SK-N-SH (cell line): ENCODE results near the gene CXCL3. TPM values are rescaled to one million over a fixed set of nuclear protein-coding genes. Genes with fewer than 3 reads are reported as not detected.

ENCODE experiments used
- CTCF ChIA-PET: fragments of 300-600, 350-600 bp; formaldehyde crosslinking; extraction: SDS; loops from one replicate; lab custom pipeline; 2021; lab: Yijun Ruan, JAX
- POLR2A ChIA-PET: fragments of 350-600 bp; sonication (Branson Sonifier 250); formaldehyde crosslinking; extraction: SDS; loops from one replicate; lab custom pipeline; 2020; ENCODE audit warnings: antibody characterized with exemption, inconsistent platforms; lab: Yijun Ruan, JAX
- DNase-seq: peaks from one replicate; pipeline ENCODE4 v3.0.0; 2012
- H2AFZ ChIP-seq: fragments of 200-600 bp; sonication (generic); 2 replicates; pipeline ENCODE4 v1.8.1; 2016; ENCODE audit warnings: antibody characterized with exemption, mild to moderate bottlenecking, low read depth
- H3F3A ChIP-seq: fragments of 200-600 bp; sonication (generic); replicated peaks from 2 replicates; pipeline ENCODE3; 2016; ENCODE audit warnings: antibody characterized with exemption, mild to moderate bottlenecking; ENCODE audit not compliant: insufficient read depth
- H3K27ac ChIP-seq, 2 experiments: fragments of 200-500 bp in 1 of 2; fragments of 200-600 bp in 1 of 2; sonication (Bioruptor generic) in 1 of 2; sonication (generic), shearing (Covaris generic) in 1 of 2; 2 replicates each; pipeline versions ENCODE4 v1.5.1 to v1.6.1; 2014 to 2016; ENCODE audit warnings: low read depth in 2 of 2, inconsistent platforms in 1 of 2, low read length in 1 of 2, mild to moderate bottlenecking in 1 of 2, mixed read lengths in 1 of 2
- H3K27me3 ChIP-seq: fragments of 200-600 bp; sonication (generic), shearing (Covaris generic); 2 replicates; pipeline ENCODE4 v1.6.1; 2016; ENCODE audit warnings: mixed run types; ENCODE audit not compliant: insufficient read depth
- H3K36me3 ChIP-seq, 2 experiments: fragments of 200-500 bp in 1 of 2; fragments of 200-600 bp in 1 of 2; sonication (Bioruptor generic) in 1 of 2; sonication (generic) in 1 of 2; replicated peaks in 1 of 2; 2 replicates each; pipeline versions ENCODE3 to v1.5.1; 2014 to 2016; ENCODE audit warnings: low read length in 1 of 2, mild to moderate bottlenecking in 1 of 2; ENCODE audit not compliant: insufficient read depth in 2 of 2, control insufficient read depth in 1 of 2
- H3K4me1 ChIP-seq, 2 experiments: fragments of 200-500 bp in 1 of 2; fragments of 200-600 bp in 1 of 2; sonication (Bioruptor generic) in 1 of 2; sonication (generic), shearing (Covaris generic) in 1 of 2; 2 replicates each; pipeline versions ENCODE4 v1.5.1 to v1.6.1; 2014 to 2016; ENCODE audit warnings: low read depth in 1 of 2, low read length in 1 of 2, mixed run types in 1 of 2; ENCODE audit not compliant: insufficient read depth in 2 of 2, control insufficient read depth in 1 of 2
- H3K4me2 ChIP-seq: fragments of 200-600 bp; sonication (generic), shearing (Covaris generic); 2 replicates; pipeline ENCODE4 v1.6.1; 2017; ENCODE audit warnings: mixed run types
- H3K4me3 ChIP-seq, 2 experiments: fragments of 200-500 bp in 1 of 2; fragments of 200-600 bp in 1 of 2; sonication (Bioruptor generic) in 1 of 2; sonication (generic), shearing (Covaris generic) in 1 of 2; 2 replicates each; pipeline versions ENCODE4 v1.5.1 to v1.8.1; 2014 to 2016; ENCODE audit warnings: low read depth in 2 of 2, inconsistent platforms in 1 of 2, low read length in 1 of 2, mild to moderate bottlenecking in 1 of 2, mixed read lengths in 1 of 2, moderate library complexity in 1 of 2
- H3K79me2 ChIP-seq: fragments of 200-600 bp; sonication (generic); 2 replicates; pipeline ENCODE4 v1.8.1; 2017; ENCODE audit warnings: mild to moderate bottlenecking; ENCODE audit not compliant: insufficient read depth
- H3K9ac ChIP-seq: fragments of 200-600 bp; sonication (generic); 2 replicates; pipeline ENCODE4 v1.6.1; 2017; ENCODE audit warnings: mixed run types
- H3K9me2 ChIP-seq: fragments of 200-600 bp; sonication (generic); 2 replicates; pipeline ENCODE4 v1.6.1; 2017; ENCODE audit warnings: mixed run types
- H3K9me3 ChIP-seq: fragments of 200-600 bp; sonication (generic); 2 replicates; pipeline ENCODE4 v1.6.1; 2017; ENCODE audit warnings: mixed run types, mild to moderate bottlenecking, moderate library complexity
- H4K20me1 ChIP-seq: fragments of 200-600 bp; sonication (generic); 2 replicates; pipeline ENCODE4 v1.6.1; 2017; ENCODE audit warnings: mild to moderate bottlenecking, mixed run types; ENCODE audit not compliant: insufficient read depth
- CHD2 ChIP-seq: fragments of 150-350 bp; IDR thresholded peaks from 2 replicates; pipeline ENCODE4 v1.6.1; 2018; ENCODE audit warnings: low read length; ENCODE audit not compliant: partially characterized antibody
- CTCF ChIP-seq: fragments of 200-600 bp; sonication (generic); IDR thresholded peaks from 2 replicates; pipeline ENCODE4 v1.6.1; 2017; ENCODE audit warnings: antibody characterized with exemption, mild to moderate bottlenecking, moderate library complexity
- ELF1 ChIP-seq: IDR thresholded peaks from 2 replicates; pipeline ENCODE4 v1.4.0; 2012
- EZH2phosphoT487 ChIP-seq: fragments of 200-600 bp; sonication (generic); IDR thresholded peaks from 2 replicates; pipeline ENCODE4 v1.6.1; 2017; ENCODE audit warnings: low read depth, mixed run types, mild to moderate bottlenecking, antibody characterized with exemption, moderate library complexity, borderline replicate concordance
- FOXJ3 ChIP-seq: sonication (generic); formaldehyde crosslinking; IDR thresholded peaks from 2 replicates; pipeline ENCODE4 v1.5.1; 2020; ENCODE audit warnings: mild to moderate bottlenecking, missing genetic modification reagents
- GABPA ChIP-seq: IDR thresholded peaks from 2 replicates; pipeline ENCODE4 v1.4.0; 2012; ENCODE audit warnings: low read depth, mild to moderate bottlenecking
- MAX ChIP-seq: IDR thresholded peaks from 2 replicates; pipeline ENCODE4 v1.4.0; 2012; ENCODE audit warnings: low read depth
- POLR2AphosphoS5 ChIP-seq: IDR thresholded peaks from 2 replicates; pipeline ENCODE4 v1.6.1; 2012; ENCODE audit warnings: low read depth, low read length
- SMC3 ChIP-seq: IDR thresholded peaks from 2 replicates; pipeline ENCODE4 v1.6.1; 2012; ENCODE audit warnings: low read depth, low read length, improper control_type of control experiment
- TEAD4 ChIP-seq: IDR thresholded peaks from 2 replicates; pipeline ENCODE4 v1.4.0; 2012; ENCODE audit warnings: mild to moderate bottlenecking, borderline replicate concordance; ENCODE audit not compliant: insufficient read depth
- USF1 ChIP-seq: IDR thresholded peaks from 2 replicates; pipeline ENCODE4 v1.4.0; 2012; ENCODE audit warnings: low read depth, borderline replicate concordance
- YY1 ChIP-seq: IDR thresholded peaks from 2 replicates; pipeline ENCODE4 v1.4.0; 2012; ENCODE audit warnings: low read depth, mild to moderate bottlenecking
- WGBS: methylation state at CpG from one replicate; pipeline ENCODE4 v1.1.6; 2017; ENCODE audit warnings: low lambda C conversion rate; 5-methylcytosine and 5-hydroxymethylcytosine counted together
- polyA plus RNA-seq, 3 experiments: library from polyadenylated mRNA; depleted of rRNA; stranded (reverse); fragments of >200 nt; gene quantifications; 2 replicates each; pipeline ENCODE4 v1.2.3, GENCODE V29; 2012

The CXCL3 gene
- polyA plus RNA-seq, 1 of the 3 experiments (the other 2 are of a cell fraction) = 0.31 TPM

- Histone ChIP-seq H2AFZ (no peak overlapping the region), H3K79me2 (no peaks in the 10 kb centered on the region)
- no peak for TF ChIP-seq YY1
- TF ChIP-seq CHD2 = no peak
- TF ChIP-seq FOXJ3 (CRISPR knock-in tag) = no peak
- no peak for TF ChIP-seq SMC3
- TF ChIP-seq EZH2phosphoT487 = no peak
- TF ChIP-seq ELF1 = no peak
- TF ChIP-seq POLR2AphosphoS5 = no peak
- no peak for TF ChIP-seq USF1
- no peak for TF ChIP-seq MAX
- TF ChIP-seq, all 33 proteins: peak for 0
- H4K20me1 ChIP-seq = no peaks in the 10 kb centered on the region
- no peaks in the 10 kb centered on the region for H3K36me3 ChIP-seq
- ChIA-PET POLR2A (no interaction called here), CTCF (no interaction called here)
- no peak overlapping the region for H3K27ac ChIP-seq
- H3K9me2 ChIP-seq = no peaks in the 10 kb centered on the region
- H3F3A ChIP-seq = no peaks in the 10 kb centered on the region
- H3K4me3 ChIP-seq = no peak overlapping the region
- H3K9ac ChIP-seq = no peak overlapping the region
- peaks cover 7% of the 10 kb centered on the region; the same call in 1 of the 2 replicates for H3K27me3 ChIP-seq
- no peak overlapping the region for H3K4me2 ChIP-seq
- DNase-seq = no peak
- H3K9me3 ChIP-seq = no peaks in the 10 kb centered on the region
- no peaks in the 10 kb centered on the region for H3K4me1 ChIP-seq
These were observed 20.4 kb downstream of the CXCL3 start for GRCh38 chr4:74018116-74018515.

- no peaks in the 10 kb centered on the region for H3K9me2 ChIP-seq
- no peaks in the 10 kb centered on the region for H3K27me3 ChIP-seq
- H3K79me2 ChIP-seq = no peaks in the 10 kb centered on the region
- H3K36me3 ChIP-seq = no peaks in the 10 kb centered on the region
- no peak overlapping the region for H3K4me3 ChIP-seq
- H3K9me3 ChIP-seq = no peaks in the 10 kb centered on the region
- no peaks in the 10 kb centered on the region for H3K4me1 ChIP-seq
- WGBS = 0% methylated on average over 1 of the region's 1 CpG
- DNase-seq = no peak
- TF ChIP-seq EZH2phosphoT487 (no peak), CHD2 (no peak), TEAD4 (no peak), GABPA (no peak)
- TF ChIP-seq, all 33 proteins: peak for 0
- no peak overlapping the region for H3K27ac ChIP-seq
- no peak overlapping the region for H3K9ac ChIP-seq
- ChIA-PET POLR2A (no interaction called here), CTCF (no interaction called here)
- H3F3A ChIP-seq = no peaks in the 10 kb centered on the region
- H4K20me1 ChIP-seq = no peaks in the 10 kb centered on the region
- no peak overlapping the region for H3K4me2 ChIP-seq
- H2AFZ ChIP-seq = no peak overlapping the region
These were observed 22.4 kb downstream of the CXCL3 start for GRCh38 chr4:74016068-74016467.

- Histone ChIP-seq H3K9me2 (no peaks in the 10 kb centered on the region), H4K20me1 (no peaks in the 10 kb centered on the region), H3K9ac (no peak overlapping the region), H3K9me3 (no peaks in the 10 kb centered on the region), H3K4me3 (no peak overlapping the region), H3F3A (no peaks in the 10 kb centered on the region)
- 7% methylated on average over 3 of the region's 3 CpGs for WGBS
- CTCF ChIA-PET = interaction anchor here (0.7 kb wide), 1 partner anchor 26 kb away, joined by 4 read pairs; no protein-coding TSS in a partner anchor
- TF ChIP-seq SMC3 (no peak), CTCF (no peak)
- TF ChIP-seq, all 33 proteins: peak for 0
- Histone ChIP-seq H3K79me2 (no peaks in the 10 kb centered on the region), H3K27ac (no peak overlapping the region), H2AFZ (no peak overlapping the region), H3K4me2 (no peak overlapping the region), H3K4me1 (no peaks in the 10 kb centered on the region), H3K36me3 (no peaks in the 10 kb centered on the region), H3K27me3 (no peaks in the 10 kb centered on the region)
- DNase-seq = no peak
- POLR2A ChIA-PET = no interaction called here
These were observed 23.2 kb downstream of the CXCL3 start for GRCh38 chr4:74015126-74015780.
